Stimulated activated CD8-positive, alpha-beta memory T cell treated with anti-CD3 and anti-CD28 coated beads, Interleukin-15, amount 100 ng/mL, for 24 hours (primary cell): ENCODE results near the gene CERS3.

Experiments
- DNase-seq: peaks from one replicate; pipeline ENCODE4 v3.0.0-alpha.2; 2020; ENCODE audit warnings: low read depth

CERS3 gene

DNA sequence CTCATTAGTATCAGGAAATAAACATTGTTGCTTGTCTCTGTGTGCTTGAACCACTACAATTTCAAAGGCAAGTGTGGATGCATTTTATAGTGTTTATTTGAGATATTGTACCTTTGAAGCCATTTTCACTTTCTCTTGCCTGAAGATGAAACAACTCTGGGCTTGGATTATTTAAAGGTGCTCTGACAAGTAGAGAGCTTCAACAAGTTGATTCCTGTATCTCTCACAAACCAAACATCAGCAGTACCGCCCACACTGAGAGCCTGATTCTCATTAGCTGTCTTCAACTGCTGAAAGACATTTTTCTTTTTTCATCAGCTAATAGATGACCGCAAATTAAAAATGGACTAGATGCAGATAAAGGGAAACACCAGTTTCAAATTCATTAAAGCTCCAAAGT is 806 bp upstream of the CERS3 start:
- no peak for DNase-seq

DNA sequence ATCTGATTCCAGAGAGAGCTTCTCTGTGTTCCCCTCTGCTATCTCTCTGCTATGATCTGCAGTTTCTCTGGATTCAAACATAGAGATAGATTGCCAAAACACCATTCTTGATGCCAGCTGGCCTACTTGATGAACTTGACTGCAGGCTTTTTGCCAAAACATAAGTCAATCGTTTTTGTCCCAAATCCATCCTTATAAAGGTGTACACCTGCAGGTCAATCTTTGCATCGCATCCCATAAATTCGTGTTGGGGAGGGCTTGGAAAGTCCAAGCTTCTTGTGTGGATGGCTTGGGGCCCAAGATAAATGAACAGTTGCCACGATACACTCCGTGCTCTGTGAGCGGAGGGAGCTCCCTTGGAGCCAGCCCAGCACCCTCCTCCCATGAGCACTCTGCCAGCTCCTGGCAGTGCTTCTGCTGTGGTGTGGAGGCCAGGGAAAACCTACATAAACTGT is 2.7 kb downstream of the CERS3 start:
- no peak for DNase-seq

DNA sequence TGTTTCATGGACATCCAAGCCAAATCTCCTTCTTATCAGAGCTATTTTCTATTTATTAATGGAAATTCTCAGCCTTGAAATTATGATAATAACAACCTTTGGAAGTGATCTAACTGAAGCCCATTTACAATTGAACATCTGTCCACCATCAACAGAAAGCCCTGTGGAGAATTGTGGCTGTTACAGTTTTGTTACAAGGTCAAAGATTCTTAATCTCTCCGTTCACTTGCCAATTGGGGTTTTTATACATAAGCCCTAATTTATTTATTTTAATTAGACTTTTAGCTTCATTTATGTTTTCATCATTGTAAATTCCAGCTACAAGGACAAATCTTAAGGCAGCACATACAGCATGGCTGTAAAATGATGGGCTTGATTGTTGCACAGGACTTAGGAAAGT is 3.3 kb downstream of the CERS3 start:
- no peak for DNase-seq

DNA sequence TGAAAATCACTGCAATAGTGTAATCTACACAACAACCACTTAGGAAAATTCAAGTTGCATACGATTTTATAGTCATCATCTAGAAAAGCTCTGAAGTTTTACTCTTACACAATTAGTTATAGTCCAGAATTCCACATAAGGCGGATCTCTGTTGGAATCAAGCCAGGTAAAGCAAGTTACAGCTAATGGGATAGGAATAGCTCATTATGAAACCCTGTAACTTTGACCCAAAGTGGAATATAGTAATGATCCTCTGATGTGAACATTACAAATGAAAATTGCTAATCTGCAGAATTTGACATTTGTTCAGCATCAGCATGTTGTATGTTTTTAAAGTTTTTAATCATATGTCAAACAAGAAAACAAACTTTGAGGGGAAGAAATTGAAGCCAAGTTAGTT is 4.4 kb downstream of the CERS3 start:
- DNase-seq: no peak

DNA sequence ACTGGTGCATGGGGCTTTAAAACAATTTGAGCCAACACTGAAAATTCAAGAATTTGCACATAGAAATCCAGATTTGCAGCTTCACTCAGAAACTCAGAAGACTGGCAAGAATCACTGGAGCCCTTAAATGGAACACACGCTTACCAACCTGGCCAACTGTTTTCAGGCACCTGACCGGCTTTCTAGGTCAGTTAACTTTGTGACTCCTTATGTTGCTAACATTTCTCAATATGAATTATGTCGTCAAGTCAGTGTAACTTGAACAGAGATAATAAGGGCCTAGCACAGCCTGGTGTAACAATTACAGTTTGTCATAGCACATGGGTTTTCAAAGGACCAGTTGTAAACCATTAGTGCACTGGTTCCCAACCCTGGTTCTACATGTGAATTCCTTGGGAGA is 6.8 kb downstream of the CERS3 start:
- DNase-seq: no peak

DNA sequence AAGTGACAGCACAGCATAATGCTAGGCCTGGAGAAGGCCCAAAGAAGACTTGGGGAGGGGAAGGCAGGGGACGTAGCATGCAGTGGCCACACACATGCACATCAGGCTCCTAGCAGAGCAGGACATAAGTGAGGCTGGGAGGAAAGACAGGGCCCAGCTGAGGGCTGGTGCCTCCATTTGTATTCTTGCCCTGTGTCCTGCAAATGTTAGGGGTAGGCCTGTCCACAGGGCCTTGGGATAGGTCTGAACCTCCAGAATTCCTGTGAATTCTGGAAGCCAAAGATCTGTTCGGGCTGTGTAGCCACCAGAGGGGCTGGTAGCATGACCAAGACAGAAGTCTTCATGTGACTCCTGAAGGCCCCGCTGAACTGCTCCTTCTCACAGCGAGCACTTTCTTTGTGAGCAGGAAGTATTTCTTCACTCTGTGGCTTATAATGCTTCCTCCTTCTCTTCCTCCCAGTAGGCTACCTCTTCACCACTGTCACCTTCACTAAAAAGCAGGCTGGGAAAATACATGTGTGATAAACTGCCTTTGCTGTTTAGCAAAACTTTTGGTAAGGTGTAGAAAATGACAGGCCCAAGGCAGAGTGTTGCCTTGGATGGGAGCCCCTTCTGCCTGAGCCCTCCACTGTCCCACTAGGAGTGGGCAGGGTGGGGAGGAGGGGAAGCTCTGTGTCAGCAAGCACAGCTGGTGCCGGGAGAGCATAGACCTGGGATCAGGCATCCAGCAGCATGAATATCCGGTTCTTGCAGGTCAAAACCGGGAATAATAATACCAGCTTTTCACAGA is 8.4 kb downstream of the CERS3 start:
- DNase-seq: no peak

DNA sequence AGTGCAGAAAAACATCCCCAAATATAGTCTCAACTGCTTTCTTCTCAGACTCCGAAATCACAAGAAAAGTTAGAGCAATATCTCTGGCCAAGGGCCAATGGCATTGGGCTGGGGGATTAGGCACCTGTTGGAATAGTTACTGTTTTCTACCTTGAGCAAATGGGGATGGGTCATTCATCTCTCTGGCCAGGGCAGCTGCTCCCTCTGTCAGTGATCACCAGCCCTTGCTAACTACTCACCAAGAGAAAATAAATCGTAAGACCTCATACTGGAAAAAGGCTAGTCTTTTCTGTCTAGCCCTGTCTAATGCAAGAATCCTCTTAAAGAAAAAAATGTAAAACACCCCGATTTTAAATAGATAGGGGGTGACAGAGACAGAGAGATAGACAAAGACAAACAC is 10.9 kb downstream of the CERS3 start:
- no peak for DNase-seq

DNA sequence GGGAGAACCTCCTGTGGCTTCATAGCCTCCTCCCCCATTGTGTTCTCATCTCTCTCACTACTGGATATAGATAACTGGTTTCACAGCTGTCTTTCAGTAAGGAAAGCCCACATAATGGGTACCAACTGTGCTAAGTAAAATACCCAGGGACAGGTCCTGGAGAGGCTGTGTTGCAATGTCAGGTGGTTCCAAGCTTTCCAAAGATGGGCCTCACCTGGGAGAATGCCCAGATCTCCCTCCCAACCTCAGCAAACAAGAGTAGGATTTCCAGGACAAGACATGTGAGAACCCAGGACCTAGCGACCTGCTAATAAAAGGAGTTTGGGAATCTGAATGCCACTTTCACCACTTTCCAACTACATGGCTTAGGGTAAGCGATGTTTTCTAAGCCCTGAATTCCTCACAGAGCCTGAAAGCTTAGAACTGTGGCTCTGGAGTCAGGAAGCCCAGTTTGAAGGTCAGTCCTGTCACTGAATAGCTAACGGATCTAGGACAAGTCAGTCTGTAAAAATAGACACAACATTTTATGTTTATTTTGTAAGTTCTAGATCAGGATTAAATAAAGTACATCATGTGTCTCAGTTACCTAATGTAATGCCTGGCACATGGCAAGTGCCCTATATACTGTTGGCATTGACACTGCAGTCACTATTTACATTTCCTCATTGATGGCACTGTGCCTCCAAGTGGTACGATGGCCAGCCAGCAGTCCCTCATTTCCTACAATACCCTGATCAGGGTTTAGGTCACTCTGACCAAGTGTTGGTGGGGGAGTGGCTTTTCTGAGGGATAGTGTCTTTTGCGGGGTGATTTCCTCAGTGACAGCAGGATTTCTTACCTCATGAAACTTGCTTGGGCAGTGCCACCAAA is 11.9 kb downstream of the CERS3 start:
- no peak for DNase-seq

DNA sequence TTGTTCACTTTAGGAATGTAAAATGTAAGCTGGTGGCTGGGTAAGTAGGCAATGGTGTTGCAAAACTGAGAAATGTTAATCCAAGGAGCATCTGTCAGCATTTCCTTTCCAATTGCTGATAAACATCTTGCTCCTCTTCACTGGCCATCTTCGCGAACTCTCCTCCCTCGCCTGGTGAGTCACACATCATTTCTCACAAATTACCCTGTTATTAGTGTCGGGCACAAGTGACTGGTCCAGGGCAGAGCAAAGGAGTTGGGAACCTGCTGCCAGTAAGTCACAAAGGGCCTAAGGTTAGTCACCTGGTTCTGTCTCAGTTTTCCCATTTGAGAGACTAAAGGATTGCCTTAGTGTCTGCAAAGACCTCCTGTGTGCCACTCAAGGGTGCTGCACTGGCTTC is 13.0 kb downstream of the CERS3 start:
- DNase-seq: no peak

DNA sequence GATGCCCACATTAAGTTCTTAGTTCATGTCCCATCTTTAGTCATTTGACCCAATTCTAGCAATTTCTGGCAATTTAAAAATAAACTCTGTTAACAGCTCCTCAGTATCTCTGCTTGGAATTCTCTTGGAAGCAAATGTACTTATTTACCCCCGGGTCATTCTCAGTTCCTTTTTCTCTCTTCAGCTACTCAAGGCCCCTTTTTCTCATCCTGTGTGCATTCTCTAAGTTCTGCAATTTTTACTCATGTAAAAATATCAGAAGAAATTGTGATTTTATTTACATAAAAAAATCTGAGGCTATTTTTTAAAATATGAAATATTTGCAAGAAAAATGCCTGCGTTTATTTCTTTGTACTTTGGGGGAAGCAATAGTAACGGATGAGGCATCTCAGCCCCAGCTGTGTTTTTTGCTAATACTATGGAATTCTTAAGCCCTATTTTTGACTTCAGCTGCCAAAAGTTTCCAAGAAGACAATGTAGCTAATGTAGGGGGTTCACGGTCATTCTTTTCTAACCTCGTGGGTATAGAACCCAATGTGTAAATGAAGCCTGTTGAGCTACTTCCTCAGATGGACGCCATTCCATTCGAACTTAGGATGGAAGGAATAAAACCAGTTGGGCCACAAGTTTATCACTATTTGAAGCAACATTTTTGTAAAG is 20.0 kb downstream of the CERS3 start:
- no peak for DNase-seq

DNA sequence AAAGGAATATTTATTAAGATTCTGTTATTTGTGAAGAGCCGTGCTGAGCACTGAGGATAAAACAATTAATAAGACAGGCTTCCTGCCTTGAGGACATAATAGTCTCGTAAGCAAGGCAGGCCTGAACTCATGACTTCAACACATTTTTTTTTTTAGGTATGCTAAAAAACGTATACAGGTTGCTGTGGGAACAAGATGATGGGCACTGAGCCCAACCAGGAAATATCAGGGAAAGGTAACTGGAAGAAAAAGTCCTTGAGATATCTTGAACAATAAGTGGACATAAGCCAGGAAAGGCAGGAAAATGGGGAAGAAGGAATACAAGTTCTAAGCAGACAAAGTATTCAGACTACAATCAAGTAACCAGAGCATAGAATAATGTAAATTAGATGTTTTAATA is 26.1 kb downstream of the CERS3 start:
- no peak for DNase-seq

DNA sequence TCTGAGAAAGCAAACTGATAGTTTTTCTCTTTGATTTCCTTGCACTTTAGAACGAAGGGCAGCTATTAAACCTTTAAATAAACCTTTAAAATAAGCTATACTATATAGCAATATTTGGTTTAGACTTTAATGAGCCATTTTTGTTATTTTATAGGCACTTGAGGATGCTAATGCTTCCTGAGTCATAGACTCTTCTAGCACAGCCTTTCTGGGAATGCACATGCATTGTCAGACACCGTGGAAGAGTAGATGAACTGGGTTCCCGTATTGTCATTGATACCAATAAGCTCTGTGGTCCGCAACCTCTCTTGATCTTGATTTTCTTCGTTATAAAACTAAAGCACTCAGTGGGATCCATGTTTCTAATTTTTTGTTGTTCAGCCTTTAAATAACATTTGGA is 27.6 kb downstream of the CERS3 start:
- no peak for DNase-seq

DNA sequence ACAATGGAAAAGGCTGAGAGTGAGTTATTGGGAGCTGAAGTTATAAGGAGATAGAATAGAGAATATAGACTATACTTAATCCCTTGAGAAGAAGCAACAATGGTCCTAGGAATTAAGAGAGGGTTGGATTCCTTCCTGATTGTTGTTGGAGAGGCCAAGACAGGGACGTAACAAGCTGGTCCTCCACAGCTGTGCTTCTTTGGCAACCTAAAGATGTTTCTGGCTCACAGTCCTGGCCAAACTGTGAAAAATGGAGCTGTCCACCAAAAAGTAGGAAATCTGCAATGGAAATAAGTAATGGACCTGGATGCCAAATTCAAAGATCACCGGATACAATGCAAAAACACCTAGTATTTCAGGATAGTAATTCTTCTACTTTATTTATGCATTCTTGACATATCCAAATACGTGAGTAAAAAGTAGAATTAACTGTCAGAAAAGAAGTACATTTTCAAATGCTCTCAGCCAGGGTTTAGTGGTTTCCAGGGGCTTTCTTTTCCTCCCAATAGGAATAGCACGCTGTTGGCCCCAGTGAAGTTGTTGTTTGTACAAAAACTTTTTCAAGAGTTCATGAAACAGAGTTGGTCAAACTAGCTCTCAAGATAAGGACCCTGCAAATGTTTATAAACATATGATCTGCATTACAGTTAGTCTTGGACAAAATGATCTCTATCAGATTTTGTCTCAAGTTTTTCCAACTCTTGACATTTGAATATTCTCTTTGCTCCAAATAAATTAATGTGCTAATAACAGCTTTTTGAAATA is 28.3 kb downstream of the CERS3 start:
- DNase-seq: no peak

DNA sequence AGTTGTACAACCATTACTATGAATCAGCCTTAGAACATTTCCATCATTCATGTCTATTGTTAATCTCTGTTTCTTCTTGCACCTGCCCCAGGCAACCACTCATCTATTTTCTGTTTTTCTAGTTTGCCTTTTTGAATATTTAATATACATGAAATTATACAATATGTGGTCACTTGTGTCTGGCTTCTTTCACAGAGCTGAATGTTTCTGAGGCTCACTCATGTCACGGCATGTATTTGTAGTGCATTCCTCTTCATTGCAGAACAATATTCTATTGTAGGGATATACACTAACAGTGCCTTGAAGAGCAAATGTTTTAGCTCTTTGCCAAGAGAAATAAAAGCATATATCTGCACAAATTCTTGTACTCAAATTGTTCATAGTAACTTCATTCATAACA is 32.9 kb downstream of the CERS3 start:
- no peak for DNase-seq

DNA sequence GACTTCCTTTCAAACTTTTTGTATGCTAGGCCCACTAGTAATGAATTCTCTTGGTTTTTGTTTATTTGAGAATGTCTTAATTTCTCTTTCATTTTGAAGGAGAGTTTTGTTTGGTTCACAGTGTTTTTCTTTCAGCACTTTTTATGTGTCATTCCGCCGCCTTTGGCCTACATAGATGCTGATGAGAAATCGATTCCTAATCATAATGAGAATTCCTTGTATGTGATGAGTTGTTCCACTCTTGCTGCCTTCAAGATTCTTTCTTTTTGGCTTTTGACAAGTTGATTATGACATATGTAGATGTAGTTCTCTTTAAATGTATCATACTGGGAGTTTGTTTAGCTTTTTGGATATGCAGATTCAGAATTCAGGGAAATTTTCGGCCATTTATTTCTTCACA is 35.5 kb downstream of the CERS3 start:
- no peak for DNase-seq

DNA sequence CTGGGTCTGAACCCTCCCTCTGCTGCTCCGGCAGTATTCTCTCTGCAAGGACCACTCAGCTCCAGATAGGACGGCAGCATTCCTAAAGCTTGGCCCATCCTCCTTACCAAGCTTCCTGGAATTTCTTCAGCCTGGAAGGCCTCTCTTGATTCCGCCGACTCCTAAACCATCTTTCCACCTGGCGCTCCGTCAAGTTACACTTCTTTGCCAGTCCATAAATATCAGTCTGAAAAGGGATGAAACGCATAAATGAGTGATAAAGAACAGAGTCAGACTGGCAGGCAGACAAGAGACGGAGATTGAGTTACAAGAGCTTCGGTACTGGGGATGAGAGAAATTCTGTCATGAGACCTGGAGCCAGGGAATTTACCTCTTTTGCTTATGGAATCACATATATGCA is 44.3 kb downstream of the CERS3 start:
- no peak for DNase-seq

DNA sequence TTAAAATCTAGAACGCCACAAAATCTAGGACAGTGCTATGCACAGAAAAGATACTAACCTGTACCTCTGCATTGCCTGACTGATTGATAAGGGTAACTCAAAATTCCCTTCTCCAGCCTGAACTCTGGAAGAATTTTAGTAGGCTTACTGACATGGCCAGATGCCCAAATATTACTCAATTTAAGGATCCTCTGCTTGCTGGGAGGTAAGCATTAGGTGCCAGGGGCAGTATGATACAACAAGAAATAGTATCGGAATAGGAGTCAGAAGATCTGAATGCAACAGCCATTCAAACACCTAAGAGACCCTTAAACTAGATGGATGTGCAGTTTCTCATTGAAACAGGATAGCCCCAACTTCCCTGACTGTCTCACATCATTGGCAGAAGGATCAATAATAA is 45.4 kb downstream of the CERS3 start:
- DNase-seq: no peak

DNA sequence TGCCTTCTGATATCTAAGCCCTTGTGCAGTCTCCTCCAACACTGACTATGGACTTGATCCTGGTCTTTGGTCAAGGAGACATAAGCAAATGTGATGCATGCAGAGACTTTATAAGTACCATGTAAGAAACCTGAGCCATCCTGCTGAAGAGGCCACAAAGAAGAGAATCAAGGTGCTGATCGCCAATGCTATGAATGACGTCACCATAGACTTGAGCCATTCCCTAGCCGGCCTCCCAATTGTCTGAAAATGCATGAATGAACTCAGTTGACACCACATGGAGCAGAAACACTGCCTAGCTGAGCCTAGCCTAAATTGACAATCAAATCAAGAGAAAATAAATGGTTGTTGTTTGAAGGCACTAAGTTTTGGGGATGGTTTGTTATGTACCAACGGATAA is 51.9 kb downstream of the CERS3 start:
- DNase-seq: no peak

DNA sequence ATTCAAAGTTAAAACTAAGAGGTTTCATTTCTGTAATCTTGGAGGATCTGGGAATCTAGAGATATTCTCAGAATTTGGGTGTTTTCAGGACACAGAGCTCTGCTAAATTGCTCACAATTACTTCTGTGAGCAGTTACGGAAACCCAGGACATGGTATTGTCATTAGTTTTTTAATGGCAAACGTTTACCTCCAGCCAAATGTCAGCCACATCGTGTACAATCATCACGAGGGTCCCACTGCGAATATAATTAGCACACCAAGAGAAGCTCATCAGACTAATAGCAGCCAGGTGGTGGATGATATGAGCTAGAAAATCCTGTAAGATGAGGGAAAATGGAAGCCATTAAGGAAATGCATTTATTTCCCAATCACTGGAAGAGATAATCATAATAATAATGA is 56.0 kb downstream of the CERS3 start:
- DNase-seq: no peak

DNA sequence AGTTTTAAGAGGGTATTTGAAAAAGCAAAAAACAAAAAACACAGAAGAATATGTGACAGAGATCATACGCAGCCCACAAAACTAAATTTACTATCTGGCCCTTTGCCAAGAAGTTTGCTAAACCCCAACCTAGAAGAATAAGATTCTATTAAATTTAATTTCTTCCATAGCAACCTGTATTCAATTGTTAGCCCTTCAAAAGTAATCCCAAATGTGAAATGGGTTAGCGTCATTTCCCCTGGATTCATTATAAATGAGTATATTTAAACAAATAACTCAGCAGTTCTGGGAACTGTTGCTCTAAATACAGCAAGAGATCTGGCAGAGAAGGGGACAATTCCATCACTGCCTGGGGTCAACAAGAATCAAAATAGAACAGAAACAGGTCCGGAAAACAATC is 56.8 kb downstream of the CERS3 start:
- no peak for DNase-seq

DNA sequence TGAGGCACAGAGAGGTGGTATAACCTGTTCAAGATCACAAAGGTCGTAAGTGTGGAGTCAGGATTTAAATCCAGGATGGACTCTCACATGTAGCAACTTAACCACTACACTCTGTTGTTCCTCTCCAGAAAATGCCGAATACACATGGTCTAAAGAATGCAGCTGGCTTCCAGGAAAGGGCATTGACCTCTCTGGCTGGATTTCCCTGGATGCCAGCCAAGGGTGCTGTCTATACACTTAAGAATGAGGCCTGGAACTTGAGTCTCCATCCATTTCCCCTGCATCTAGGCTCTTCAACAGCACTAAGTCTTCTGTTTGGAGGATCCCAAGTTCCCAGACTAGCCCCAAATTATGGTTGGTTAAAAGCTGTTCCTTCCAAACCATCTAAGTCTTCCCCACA is 60.5 kb downstream of the CERS3 start:
- no peak for DNase-seq

DNA sequence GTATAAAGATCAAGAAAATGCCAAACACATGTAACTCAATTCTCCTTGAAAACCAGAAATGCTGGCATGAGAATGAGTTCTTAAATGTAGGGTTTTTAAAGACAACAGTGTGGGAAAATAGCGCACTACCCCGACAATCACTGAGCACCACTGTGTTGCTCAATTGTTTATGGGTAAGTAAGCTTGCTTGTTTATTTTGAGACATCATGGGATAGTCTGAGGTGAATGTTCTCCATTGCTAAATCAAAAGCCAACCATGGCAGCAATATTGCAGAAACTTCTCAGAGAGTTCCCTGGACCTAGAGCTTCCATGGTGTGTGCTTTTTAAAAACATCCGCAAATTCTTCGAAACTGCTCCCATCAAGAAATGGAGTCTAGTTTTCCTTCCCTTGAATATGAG is 62.7 kb downstream of the CERS3 start:
- DNase-seq: no peak
